ENCODE data around the gene FYN. TPM values are rescaled to one million over a fixed set of nuclear protein-coding genes. Genes with fewer than 3 reads are reported as not detected.

FYN gene
- total RNA-seq, 1 donor from 2014 or later = 525 TPM

GRCh38 chr6:111825439-111826086 lies 47.7 kb downstream of the FYN start:
- Mint-ChIP-seq H3K27me3 (ENCODE audit: unreplicated experiment) (peaks cover 4% of the 10 kb centered on the region), H3K9me3 (ENCODE audit: unreplicated experiment) (peaks cover 2% of the 10 kb centered on the region), H3K27ac (ENCODE audit: unreplicated experiment) (no peak overlapping the region), H3K36me3 (ENCODE audit: unreplicated experiment) (no peaks in the 10 kb centered on the region), H3K4me1 (ENCODE audit: low read depth, unreplicated experiment) (peaks cover 35% of the 10 kb centered on the region), H3K4me3 (ENCODE audit: unreplicated experiment) (no peak overlapping the region)
- no peak for DNase-seq
- TF ChIP-seq CTCF (IDR thresholded peaks at IDR 0.05; ENCODE audit: partially characterized antibody, unreplicated experiment) = no peak

GRCh38 chr6:111824608-111825337 lies 48.5 kb downstream of the FYN start:
- Mint-ChIP-seq H3K9me3 (ENCODE audit: unreplicated experiment) (peaks cover 2% of the 10 kb centered on the region), H3K4me3 (ENCODE audit: unreplicated experiment) (no peak overlapping the region), H3K27ac (ENCODE audit: unreplicated experiment) (no peak overlapping the region), H3K27me3 (ENCODE audit: unreplicated experiment) (peaks cover 4% of the 10 kb centered on the region), H3K36me3 (ENCODE audit: unreplicated experiment) (no peaks in the 10 kb centered on the region), H3K4me1 (ENCODE audit: low read depth, unreplicated experiment) (peaks cover 27% of the 10 kb centered on the region)
- DNase-seq = no peak
- no peak for TF ChIP-seq CTCF (IDR thresholded peaks at IDR 0.05; ENCODE audit: partially characterized antibody, unreplicated experiment)

- peaks cover 29% of the 10 kb centered on the region for H3K4me1 Mint-ChIP-seq (ENCODE audit: low read depth, unreplicated experiment)
- no peak for DNase-seq
- H3K27ac Mint-ChIP-seq (ENCODE audit: unreplicated experiment) = no peak overlapping the region
- H3K4me3 Mint-ChIP-seq (ENCODE audit: unreplicated experiment) = no peak overlapping the region
- peaks cover 5% of the 10 kb centered on the region for H3K27me3 Mint-ChIP-seq (ENCODE audit: unreplicated experiment)
- H3K36me3 Mint-ChIP-seq (ENCODE audit: unreplicated experiment) = no peaks in the 10 kb centered on the region
- peaks cover 4% of the 10 kb centered on the region for H3K9me3 Mint-ChIP-seq (ENCODE audit: unreplicated experiment)
- TF ChIP-seq CTCF (IDR thresholded peaks at IDR 0.05; ENCODE audit: partially characterized antibody, unreplicated experiment) = no peak
These were observed 49.2 kb downstream of the FYN start for GRCh38 chr6:111823831-111824607.

- no peak for DNase-seq
- TF ChIP-seq CTCF (IDR thresholded peaks at IDR 0.05; ENCODE audit: partially characterized antibody, unreplicated experiment) = no peak
- H3K27ac Mint-ChIP-seq (ENCODE audit: unreplicated experiment) = peak overlapping the region; percentile 11
- H3K4me1 Mint-ChIP-seq (ENCODE audit: low read depth, unreplicated experiment) = peaks cover 32% of the 10 kb centered on the region
- H3K9me3 Mint-ChIP-seq (ENCODE audit: unreplicated experiment) = peaks cover 4% of the 10 kb centered on the region
- no peaks in the 10 kb centered on the region for H3K36me3 Mint-ChIP-seq (ENCODE audit: unreplicated experiment)
- no peak overlapping the region for H3K4me3 Mint-ChIP-seq (ENCODE audit: unreplicated experiment)
- peaks cover 9% of the 10 kb centered on the region for H3K27me3 Mint-ChIP-seq (ENCODE audit: unreplicated experiment)
These were observed 50.2 kb downstream of the FYN start for GRCh38 chr6:111823012-111823411.
